MM.1S (cell line): ENCODE data around the gene ZNF747.

ENCODE experiments used
- CTCF ChIP-seq: fragments of 300-600 bp; sonication (generic); IDR thresholded peaks from 2 replicates; pipeline ENCODE4 v1.5.1; 2016; ENCODE audit warnings: antibody characterized with exemption, low read length, mixed read lengths
- EZH2 ChIP-seq: fragments of 300-600 bp; sonication (generic); optimal IDR thresholded peaks from 2 replicates; pipeline ENCODE3; 2017; ENCODE audit warnings: low read depth, mild to moderate bottlenecking, antibody characterized with exemption, low read length, mixed read lengths

- TF ChIP-seq CTCF = no peak
- TF ChIP-seq EZH2 = no peak
Measured at GRCh38 chr16:30567160-30567990, 32.7 kb upstream of the ZNF747 start.
